ENCODE results near the gene MYL5. TPM values are rescaled to one million over a fixed set of nuclear protein-coding genes. Genes with fewer than 3 reads are reported as not detected.

Gene MYL5
- total and polyA plus RNA-seq, 2 of the 4 experiments (the other 2 are of a cell fraction): 9.1 to 16.0 TPM

DNA sequence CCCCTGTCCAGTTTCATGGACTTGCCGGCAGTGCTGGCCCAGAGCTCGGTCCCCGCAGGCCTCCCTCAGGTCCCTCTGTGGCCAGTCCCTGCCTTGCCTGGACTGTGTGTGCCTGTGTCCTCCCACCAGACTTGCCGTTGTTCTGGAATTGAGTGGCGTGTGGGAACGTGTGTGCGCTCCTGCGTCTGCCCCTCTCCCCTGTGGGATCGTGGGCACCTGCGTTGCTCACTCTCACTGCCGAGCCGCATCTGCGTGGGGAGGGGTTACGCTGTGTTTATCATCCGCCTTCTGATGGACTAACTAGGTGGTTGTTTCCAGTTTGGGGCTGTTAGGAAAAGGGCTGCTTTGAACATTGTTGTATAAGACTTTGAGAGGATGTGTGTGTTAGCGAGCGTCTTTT lies 52.5 kb downstream of the MYL5 start:
- Histone ChIP-seq H2AK5ac (ENCODE audit: low read depth, low read length) (peak overlapping the region; percentile 94; the same call in 1 of the 2 replicates), H2BK120ac (ENCODE audit: low read depth, low read length) (no peak overlapping the region), H3K36me3 (ENCODE audit: control insufficient read depth, insufficient read depth, low read length) (peaks cover 22% of the 10 kb centered on the region; the same call in 1 of the 2 replicates), H2BK15ac (ENCODE audit: low read depth, low read length) (no peak overlapping the region), H3K4ac (ENCODE audit: low read depth, low read length) (peak overlapping the region; percentile 20), H3K56ac (ENCODE audit: extremely low read depth, insufficient read depth, low read length) (no peak overlapping the region), H2BK5ac (ENCODE audit: low read depth, low read length, poor library complexity, severe bottlenecking) (peak overlapping the region; percentile 12), H4K8ac (ENCODE audit: low read depth in 2 of 2, low read length in 2 of 2) (no peak overlapping the region), H3K27ac (ENCODE audit: insufficient read depth, low read length) (peak overlapping the region; percentile 66; the same call in 1 of the 2 replicates), H3K79me1 (ENCODE audit: low read depth in 1 of 2, low read length in 2 of 2) (peaks cover 13 to 56% of the 10 kb centered on the region in 2 experiments), H2BK20ac (ENCODE audit: low read depth, low read length) (no peak overlapping the region), H3K18ac (ENCODE audit: low read depth, low read length) (no peak overlapping the region; the same call in 1 of the 2 replicates), H2AFZ (replicated peaks; ENCODE audit: low read length, poor library complexity) (no peak overlapping the region), H4K91ac (ENCODE audit: insufficient read depth, low read depth, low read length) (no peak overlapping the region), H3K4me3 (ENCODE audit: insufficient read depth, low read depth, low read length) (no peak overlapping the region), H3K27me3 (ENCODE audit: control insufficient read depth, insufficient read depth, low read length) (no peaks in the 10 kb centered on the region), H3K9me1 (ENCODE audit: insufficient read depth, low read length) (peaks cover 9% of the 10 kb centered on the region), H3K4me2 (ENCODE audit: low read depth, low read length) (peak overlapping the region; percentile 40; the same call in 1 of the 2 replicates), H3K23ac (ENCODE audit: low read depth, low read length) (no peak overlapping the region), H4K5ac (ENCODE audit: low read depth, low read length) (no peak overlapping the region), H2AK9ac (replicated peaks; ENCODE audit: low read depth, low read length, poor library complexity) (peak overlapping the region; percentile 70), H3K14ac (replicated peaks; ENCODE audit: low read depth, low read length) (peak overlapping the region; percentile 16), H3K4me1 (ENCODE audit: control insufficient read depth, insufficient read depth, low read length) (peaks cover 12% of the 10 kb centered on the region), H3K9ac (ENCODE audit: low read depth, low read length) (no peak overlapping the region), H3K9me3 (ENCODE audit: control insufficient read depth, insufficient read depth, low read length) (no peaks in the 10 kb centered on the region), H4K20me1 (ENCODE audit: insufficient read depth, low read length) (peaks cover 76% of the 10 kb centered on the region)
- POLR2A ChIA-PET (ENCODE audit: unreplicated experiment): no interaction called here
- TF ChIP-seq BHLHE40 (IDR thresholded peaks at IDR 0.05; ENCODE audit: low read depth, low read length) (no peak), RAD21 (IDR thresholded peaks at IDR 0.05; ENCODE audit: low read length) (no peak), FOS (IDR thresholded peaks at IDR 0.05; ENCODE audit: low read depth, low read length) (no peak), MXI1 (IDR thresholded peaks at IDR 0.05; ENCODE audit: borderline replicate concordance, low read depth, low read length) (no peak), MAZ (IDR thresholded peaks at IDR 0.05; ENCODE audit: borderline replicate concordance, low read depth, low read length) (no peak), RCOR1 (IDR thresholded peaks at IDR 0.05; ENCODE audit: insufficient replicate concordance, low read length) (no peak), NFE2L2 (IDR thresholded peaks at IDR 0.05; ENCODE audit: low read depth, low read length) (no peak), RFX5 (IDR thresholded peaks at IDR 0.05; ENCODE audit: low read depth, low read length) (no peak), POLR2A (IDR thresholded peaks at IDR 0.05; ENCODE audit: low read depth, low read length) (no peak), SMC3 (IDR thresholded peaks at IDR 0.05; ENCODE audit: low read depth, low read length) (no peak), MAFK (IDR thresholded peaks at IDR 0.05; ENCODE audit: low read depth, low read length) (no peak), CHD1 (IDR thresholded peaks at IDR 0.05; ENCODE audit: low read depth, low read length) (no peak), CEBPB (IDR thresholded peaks at IDR 0.05; ENCODE audit: low read depth, low read length) (no peak)
- TF ChIP-seq, protein P1, sequence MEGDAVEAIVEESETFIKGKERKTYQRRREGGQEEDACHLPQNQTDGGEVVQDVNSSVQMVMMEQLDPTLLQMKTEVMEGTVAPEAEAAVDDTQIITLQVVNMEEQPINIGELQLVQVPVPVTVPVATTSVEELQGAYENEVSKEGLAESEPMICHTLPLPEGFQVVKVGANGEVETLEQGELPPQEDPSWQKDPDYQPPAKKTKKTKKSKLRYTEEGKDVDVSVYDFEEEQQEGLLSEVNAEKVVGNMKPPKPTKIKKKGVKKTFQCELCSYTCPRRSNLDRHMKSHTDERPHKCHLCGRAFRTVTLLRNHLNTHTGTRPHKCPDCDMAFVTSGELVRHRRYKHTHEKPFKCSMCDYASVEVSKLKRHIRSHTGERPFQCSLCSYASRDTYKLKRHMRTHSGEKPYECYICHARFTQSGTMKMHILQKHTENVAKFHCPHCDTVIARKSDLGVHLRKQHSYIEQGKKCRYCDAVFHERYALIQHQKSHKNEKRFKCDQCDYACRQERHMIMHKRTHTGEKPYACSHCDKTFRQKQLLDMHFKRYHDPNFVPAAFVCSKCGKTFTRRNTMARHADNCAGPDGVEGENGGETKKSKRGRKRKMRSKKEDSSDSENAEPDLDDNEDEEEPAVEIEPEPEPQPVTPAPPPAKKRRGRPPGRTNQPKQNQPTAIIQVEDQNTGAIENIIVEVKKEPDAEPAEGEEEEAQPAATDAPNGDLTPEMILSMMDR (conservative IDR thresholded peaks at IDR 0.05; ENCODE audit: low read depth, low read length): no peak
- TF ChIP-seq, protein P2, sequence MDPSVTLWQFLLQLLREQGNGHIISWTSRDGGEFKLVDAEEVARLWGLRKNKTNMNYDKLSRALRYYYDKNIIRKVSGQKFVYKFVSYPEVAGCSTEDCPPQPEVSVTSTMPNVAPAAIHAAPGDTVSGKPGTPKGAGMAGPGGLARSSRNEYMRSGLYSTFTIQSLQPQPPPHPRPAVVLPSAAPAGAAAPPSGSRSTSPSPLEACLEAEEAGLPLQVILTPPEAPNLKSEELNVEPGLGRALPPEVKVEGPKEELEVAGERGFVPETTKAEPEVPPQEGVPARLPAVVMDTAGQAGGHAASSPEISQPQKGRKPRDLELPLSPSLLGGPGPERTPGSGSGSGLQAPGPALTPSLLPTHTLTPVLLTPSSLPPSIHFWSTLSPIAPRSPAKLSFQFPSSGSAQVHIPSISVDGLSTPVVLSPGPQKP (IDR thresholded peaks at IDR 0.05; ENCODE audit: borderline replicate concordance, low read depth, low read length): no peak
- TF ChIP-seq, protein P3, sequence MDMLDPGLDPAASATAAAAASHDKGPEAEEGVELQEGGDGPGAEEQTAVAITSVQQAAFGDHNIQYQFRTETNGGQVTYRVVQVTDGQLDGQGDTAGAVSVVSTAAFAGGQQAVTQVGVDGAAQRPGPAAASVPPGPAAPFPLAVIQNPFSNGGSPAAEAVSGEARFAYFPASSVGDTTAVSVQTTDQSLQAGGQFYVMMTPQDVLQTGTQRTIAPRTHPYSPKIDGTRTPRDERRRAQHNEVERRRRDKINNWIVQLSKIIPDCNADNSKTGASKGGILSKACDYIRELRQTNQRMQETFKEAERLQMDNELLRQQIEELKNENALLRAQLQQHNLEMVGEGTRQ (IDR thresholded peaks at IDR 0.05; ENCODE audit: low read depth, low read length): no peak
- CTCF ChIA-PET: no interaction called here
- dilution Hi-C loops (cut with HindIII; ENCODE audit: low sequenced_read_pairs, unreplicated experiment): no loop called here
- BruUV-seq (replicated peaks): no TSS peak
- DNase-seq (no peak), ATAC-seq (ENCODE audit: low read depth) (peak; percentile 40)
- 92% methylated on average over 4 of the region's 17 CpGs; no CpG with 5 or more reads in 1 of the 2 experiments for WGBS, 2 experiments (ENCODE audit: extremely low coverage in 2 of 2, insufficient read length in 1 of 2)
- in situ Hi-C loops (cut with MboI; ENCODE audit: low sequenced_read_pairs): no loop called here
- intact Hi-C loops (cut with micrococcal nuclease): no loop called here

Data from IMR-90 (cell line).